Kidney capillary endothelial cell (primary cell): Measurements from ENCODE around the gene EFNA3.

Experiments used
- DNase-seq: peaks from one replicate; pipeline ENCODE4 v3.0.0-alpha.2; 2018; ENCODE audit warnings: low spot score

Gene EFNA3

DNA sequence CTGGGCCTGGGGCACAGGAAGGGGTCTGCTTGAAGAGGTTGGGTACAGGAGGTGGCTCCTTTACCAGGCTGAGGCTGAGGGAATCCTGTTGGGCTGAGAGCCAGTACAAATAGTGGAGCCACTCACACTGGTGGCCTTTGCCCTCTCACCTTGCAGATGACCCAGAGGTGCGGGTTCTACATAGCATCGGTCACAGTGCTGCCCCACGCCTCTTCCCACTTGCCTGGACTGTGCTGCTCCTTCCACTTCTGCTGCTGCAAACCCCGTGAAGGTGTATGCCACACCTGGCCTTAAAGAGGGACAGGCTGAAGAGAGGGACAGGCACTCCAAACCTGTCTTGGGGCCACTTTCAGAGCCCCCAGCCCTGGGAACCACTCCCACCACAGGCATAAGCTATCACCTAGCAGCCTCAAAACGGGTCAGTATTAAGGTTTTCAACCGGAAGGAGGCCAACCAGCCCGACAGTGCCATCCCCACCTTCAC lies 55.2 kb downstream of the EFNA3 start:
- no peak for DNase-seq

- DNase-seq, result no peak
These were observed 55.7 kb downstream of the EFNA3 start for GRCh38 chr1:155134322-155134721.

DNA sequence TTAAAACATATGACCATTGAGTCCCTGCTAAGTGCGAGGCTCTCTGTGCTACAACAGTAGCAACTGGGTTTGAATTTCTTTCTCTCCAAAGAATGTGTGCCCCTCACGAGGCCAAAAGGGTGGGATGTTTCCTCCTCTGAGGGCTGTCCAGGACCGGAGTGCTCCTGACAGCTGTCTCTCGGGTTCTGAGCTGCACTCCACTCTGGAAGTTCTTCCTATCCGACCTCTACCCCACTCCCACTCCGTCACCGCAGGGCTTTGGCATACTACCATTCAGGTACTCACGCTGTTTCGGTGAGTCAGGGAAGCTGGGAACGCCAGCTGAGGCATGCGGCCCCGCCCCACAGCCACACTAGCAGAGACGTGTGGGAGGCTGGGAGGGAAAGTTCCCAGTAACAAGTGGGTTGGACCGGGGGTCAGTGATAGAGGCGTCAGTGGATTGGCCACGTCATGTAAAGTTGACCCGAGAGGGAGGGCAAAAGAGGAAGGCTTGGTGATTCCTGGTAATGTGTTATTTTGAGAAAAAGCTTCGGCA lies 56.3 kb downstream of the EFNA3 start:
- peak; percentile 87 for DNase-seq

DNA sequence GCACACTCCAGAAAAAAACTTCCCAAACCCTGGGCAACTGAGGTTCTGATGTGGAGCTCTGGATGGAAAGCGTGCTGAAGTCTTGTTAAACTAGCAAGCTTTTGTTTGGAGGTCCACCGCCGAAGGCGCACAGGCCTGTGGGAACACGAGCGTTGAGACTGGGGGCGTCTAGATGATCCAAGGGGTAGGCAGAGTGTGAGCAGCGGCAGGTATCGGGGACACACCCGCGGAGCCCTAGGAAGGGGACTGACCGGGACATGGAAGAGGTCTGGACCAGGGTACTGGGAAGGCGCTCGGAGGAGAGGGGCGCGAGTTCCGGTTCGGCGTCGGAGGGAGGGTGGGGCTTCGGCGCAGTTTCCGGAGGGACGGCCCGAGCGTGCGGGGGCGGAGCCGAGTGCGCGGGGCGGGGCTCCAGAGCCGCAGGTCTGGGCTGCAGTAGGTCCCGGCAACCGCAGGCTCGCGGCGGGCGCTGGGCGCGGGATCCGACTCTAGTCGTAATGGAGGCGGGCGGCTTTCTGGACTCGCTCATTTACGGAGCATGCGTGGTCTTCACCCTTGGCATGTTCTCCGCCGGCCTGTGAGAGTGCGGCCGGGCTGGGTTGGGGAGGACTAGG lies 56.9 kb downstream of the EFNA3 start, which contains the start of gene SLC50A1:
SLC50A1 (plus strand) TSS at position 438 of the 614 bp plus-strand sequence; CDS start at position 498, 60 bp downstream.
- DNase-seq, result peak; percentile 88

GRCh38 chr1:155136748-155137147 lies 58.1 kb downstream of the EFNA3 start:
- no peak for DNase-seq
